Cardiac muscle cell (in vitro differentiated cells and primary cell): ENCODE data around the gene ZNF80. TPM values are rescaled to one million over a fixed set of nuclear protein-coding genes. Genes with fewer than 3 reads are reported as not detected.

Experiments
- DNase-seq, 2 donors: peaks; one replicate each; pipeline versions ENCODE4 v3.0.0 to v3.0.0-alpha.2; 2010 to 2017; ENCODE audit warnings: low read depth in 1 of 2, low spot score in 1 of 2
- H3K27ac ChIP-seq: fragments of 200-600 bp; sonication (generic); 2 replicates; pipeline ENCODE4 v1.5.1; 2016
- H3K27me3 ChIP-seq: fragments of 200-600 bp; sonication (generic); 2 replicates; pipeline ENCODE4 v1.6.0; 2016; ENCODE audit warnings: control low read depth
- H3K36me3 ChIP-seq: fragments of 200-600 bp; sonication (generic); 2 replicates; pipeline ENCODE4 v1.5.1; 2016; ENCODE audit warnings: control low read depth
- H3K4me1 ChIP-seq: fragments of 200-600 bp; sonication (generic); 2 replicates; pipeline ENCODE4 v1.8.1; 2017; ENCODE audit warnings: low read depth, mild to moderate bottlenecking, mixed run types
- H3K4me3 ChIP-seq: fragments of 200-600 bp; sonication (generic); 2 replicates; pipeline ENCODE4 v1.5.1; 2016; ENCODE audit warnings: mild to moderate bottlenecking
- H3K9me3 ChIP-seq: fragments of 200-600 bp; sonication (generic); 2 replicates; pipeline ENCODE4 v1.5.1; 2017; ENCODE audit warnings: low read depth, mild to moderate bottlenecking, control low read depth
- CTCF ChIP-seq: IDR thresholded peaks from 2 replicates; pipeline ENCODE4 v1.5.1; 2012; ENCODE audit warnings: low read depth, mild to moderate bottlenecking, low read length
- polyA plus RNA-seq: library from polyadenylated mRNA; unstranded; fragments of >200 nt; fragmentation: Nextera tagmentation; extraction: Ambion mirVana; gene quantifications from 2 replicates; pipeline ENCODE4 v1.2.1, GENCODE V29; 2016
- total RNA-seq: library from RNA; depleted of rRNA; stranded (reverse); fragments of >200 nt; gene quantifications from 2 replicates; pipeline ENCODE4 v1.2.3, GENCODE V29; 2016

Gene ZNF80
- total and polyA plus RNA-seq, 2 experiments from 2014 or later: not detected

- H3K36me3 ChIP-seq: no peaks in the 10 kb centered on the region
- DNase-seq: no peak
- no peak for TF ChIP-seq CTCF
Measured at GRCh38 chr3:114226313-114226712, 11.1 kb downstream of the ZNF80 start.

GRCh38 chr3:114223143-114223542 is 14.2 kb downstream of the ZNF80 start:
- no peak overlapping the region for H3K4me3 ChIP-seq
- no peaks in the 10 kb centered on the region for H3K27me3 ChIP-seq
- H3K4me1 ChIP-seq: no peaks in the 10 kb centered on the region
- no peaks in the 10 kb centered on the region for H3K36me3 ChIP-seq
- H3K9me3 ChIP-seq: no peaks in the 10 kb centered on the region
- no peak for TF ChIP-seq CTCF
- no peak overlapping the region for H3K27ac ChIP-seq
- peak in 1 of 2 donors; percentile 36 for DNase-seq

More at GRCh38 chr3:114226313-114226712, 11.1 kb downstream of the ZNF80 start:
- H3K27me3 ChIP-seq: no peaks in the 10 kb centered on the region
- H3K4me1 ChIP-seq: no peaks in the 10 kb centered on the region
- no peak overlapping the region for H3K27ac ChIP-seq
- no peak overlapping the region for H3K4me3 ChIP-seq
- H3K9me3 ChIP-seq: no peaks in the 10 kb centered on the region

- no peaks in the 10 kb centered on the region for H3K36me3 ChIP-seq
- no peaks in the 10 kb centered on the region for H3K4me1 ChIP-seq
- H3K27me3 ChIP-seq: no peaks in the 10 kb centered on the region
- no peak overlapping the region for H3K27ac ChIP-seq
- H3K4me3 ChIP-seq: no peak overlapping the region
- no peaks in the 10 kb centered on the region for H3K9me3 ChIP-seq
- no peak for DNase-seq
- TF ChIP-seq CTCF: no peak
Measured at GRCh38 chr3:114221881-114222264, 15.5 kb downstream of the ZNF80 start.

GRCh38 chr3:114221165-114221880 is 16.1 kb downstream of the ZNF80 start:
- no peak for TF ChIP-seq CTCF
- no peaks in the 10 kb centered on the region for H3K9me3 ChIP-seq
- DNase-seq: peak in 1 of 2 donors; percentile 95
- no peaks in the 10 kb centered on the region for H3K4me1 ChIP-seq
- H3K36me3 ChIP-seq: no peaks in the 10 kb centered on the region
- H3K27ac ChIP-seq: no peak overlapping the region
- H3K4me3 ChIP-seq: no peak overlapping the region
- H3K27me3 ChIP-seq: no peaks in the 10 kb centered on the region

- no peaks in the 10 kb centered on the region for H3K27me3 ChIP-seq
- no peaks in the 10 kb centered on the region for H3K36me3 ChIP-seq
- H3K4me3 ChIP-seq: no peak overlapping the region
- no peak for TF ChIP-seq CTCF
- no peak overlapping the region for H3K27ac ChIP-seq
- DNase-seq: peak; percentile 11 to 24
- no peaks in the 10 kb centered on the region for H3K4me1 ChIP-seq
- H3K9me3 ChIP-seq: no peaks in the 10 kb centered on the region
Measured at GRCh38 chr3:114219741-114220140, 17.6 kb downstream of the ZNF80 start.
